Activated naive CD8-positive, alpha-beta T cell treated with anti-CD3 and anti-CD28 coated beads for 36 hours (primary cell): Measurements from ENCODE around the gene AK1. TPM values are rescaled to one million over a fixed set of nuclear protein-coding genes. Genes with fewer than 3 reads are reported as not detected.

Experiments
- DNase-seq: peaks from one replicate; pipeline ENCODE4 v3.0.0; 2021
- H3K27ac Mint-ChIP-seq: one replicate; pipeline ENCODE4 v1.8.0; 2022; ENCODE audit warnings: mild to moderate bottlenecking, moderate library complexity, mixed read lengths
- H3K27me3 Mint-ChIP-seq: one replicate; pipeline ENCODE4 v1.8.0; 2022; ENCODE audit warnings: mild to moderate bottlenecking, mixed read lengths
- H3K36me3 Mint-ChIP-seq: one replicate; pipeline ENCODE4 v1.8.0; 2021; ENCODE audit warnings: mild to moderate bottlenecking, mixed read lengths
- H3K4me1 Mint-ChIP-seq: one replicate; pipeline ENCODE4 v1.8.0; 2021; ENCODE audit warnings: mixed read lengths
- H3K4me3 Mint-ChIP-seq: one replicate; pipeline ENCODE4 v1.8.0; 2022; ENCODE audit warnings: mild to moderate bottlenecking, moderate library complexity, mixed read lengths
- H3K9me3 Mint-ChIP-seq: one replicate; pipeline ENCODE4 v1.8.0; 2022; ENCODE audit warnings: mixed read lengths
- total RNA-seq, 2 experiments: library from RNA; stranded (reverse); gene quantifications; one replicate each; pipeline ENCODE4 v1.2.3, GENCODE V29; 2021

AK1 gene
- total RNA-seq, 2 experiments from 2014 or later = 9.9 to 11.7 TPM

GRCh38 chr9:127817881-127818434 is 59.5 kb downstream of the AK1 start:
- H3K27me3 Mint-ChIP-seq = no peaks in the 10 kb centered on the region
- no peak overlapping the region for H3K4me3 Mint-ChIP-seq
- H3K4me1 Mint-ChIP-seq = no peaks in the 10 kb centered on the region
- no peaks in the 10 kb centered on the region for H3K36me3 Mint-ChIP-seq
- no peak overlapping the region for H3K27ac Mint-ChIP-seq
- DNase-seq = no peak
- no peaks in the 10 kb centered on the region for H3K9me3 Mint-ChIP-seq

GRCh38 chr9:127816728-127817127 is 60.7 kb downstream of the AK1 start:
- no peak overlapping the region for H3K27ac Mint-ChIP-seq
- H3K36me3 Mint-ChIP-seq = no peaks in the 10 kb centered on the region
- no peak for DNase-seq
- no peaks in the 10 kb centered on the region for H3K27me3 Mint-ChIP-seq
- H3K4me1 Mint-ChIP-seq = no peaks in the 10 kb centered on the region
- H3K9me3 Mint-ChIP-seq = no peaks in the 10 kb centered on the region
- no peak overlapping the region for H3K4me3 Mint-ChIP-seq

Other genes starting within 250 kb of the AK1 start
- gene CFAP157, start 170.7 kb downstream of the AK1 start, total RNA-seq = not detected
- 10 to 100 TPM; 19.7 to 21.2 TPM for gene PTRH1, start 162.0 kb downstream of the AK1 start, total RNA-seq
- 1 to 10 TPM; 1.3 to 1.4 TPM for gene TTC16, start 161.6 kb downstream of the AK1 start, total RNA-seq
- 10 to 100 TPM; 17.7 to 18.1 TPM for gene TOR2A, start 142.4 kb downstream of the AK1 start, total RNA-seq
- 10 to 100 TPM; 20.4 to 21.5 TPM for gene SH2D3C, start 99.0 kb downstream of the AK1 start, total RNA-seq
- gene CDK9, start 91.6 kb downstream of the AK1 start, total RNA-seq = 10 to 100 TPM; 85.2 to 94.2 TPM
- gene FPGS, start 74.8 kb downstream of the AK1 start, total RNA-seq = 10 to 100 TPM; 86.3 to 88.0 TPM
- 10 to 100 TPM; 17.7 to 18.8 TPM for gene ENG, start 23.0 kb downstream of the AK1 start, total RNA-seq
- gene ST6GALNAC6, start 21.9 kb upstream of the AK1 start, total RNA-seq = 10 to 100 TPM; 44.5 to 45.1 TPM
- gene ST6GALNAC4, start 39.4 kb upstream of the AK1 start, total RNA-seq = 10 to 100 TPM; 45.3 to 51.2 TPM
- gene PIP5KL1, start 53.1 kb upstream of the AK1 start, total RNA-seq = 1 to 10 TPM; 2.3 to 3.2 TPM
- gene DPM2, start 60.2 kb upstream of the AK1 start, total RNA-seq = 10 to 100 TPM; 55.4 to 57.6 TPM
- gene EEIG1, start 103.3 kb upstream of the AK1 start, total RNA-seq = 10 to 100 TPM; 77.2 to 83.8 TPM
- gene NAIF1, start 189.6 kb upstream of the AK1 start, total RNA-seq = 10 to 100 TPM; 11.2 to 12.0 TPM
- 10 to 100 TPM; 13.0 to 14.5 TPM for gene SLC25A25, start 190.6 kb upstream of the AK1 start, total RNA-seq